Keratinocyte (primary cell): ENCODE measurements around the gene COL4A4.

Experiments used
- CTCF ChIP-seq, 3 experiments: IDR thresholded peaks in 1 of 3; conservative IDR thresholded peaks in 1 of 3; optimal IDR thresholded peaks in 1 of 3; 2 replicates in 2 of 3; 3 replicates in 1 of 3; pipeline versions ENCODE3 to v1.5.1; 2011; ENCODE audit warnings: low read length in 3 of 3, mild to moderate bottlenecking in 3 of 3, moderate library complexity in 2 of 3, control low read depth in 1 of 3, inconsistent platforms in 1 of 3; ENCODE audit not compliant: insufficient read depth in 2 of 3; ENCODE audit errors: extremely low read depth in 1 of 3
- EZH2 ChIP-seq: IDR thresholded peaks from one replicate; pipeline ENCODE4 v1.6.1; 2012; ENCODE audit warnings: inconsistent platforms, mild to moderate bottlenecking, low read length, moderate library complexity

DNA sequence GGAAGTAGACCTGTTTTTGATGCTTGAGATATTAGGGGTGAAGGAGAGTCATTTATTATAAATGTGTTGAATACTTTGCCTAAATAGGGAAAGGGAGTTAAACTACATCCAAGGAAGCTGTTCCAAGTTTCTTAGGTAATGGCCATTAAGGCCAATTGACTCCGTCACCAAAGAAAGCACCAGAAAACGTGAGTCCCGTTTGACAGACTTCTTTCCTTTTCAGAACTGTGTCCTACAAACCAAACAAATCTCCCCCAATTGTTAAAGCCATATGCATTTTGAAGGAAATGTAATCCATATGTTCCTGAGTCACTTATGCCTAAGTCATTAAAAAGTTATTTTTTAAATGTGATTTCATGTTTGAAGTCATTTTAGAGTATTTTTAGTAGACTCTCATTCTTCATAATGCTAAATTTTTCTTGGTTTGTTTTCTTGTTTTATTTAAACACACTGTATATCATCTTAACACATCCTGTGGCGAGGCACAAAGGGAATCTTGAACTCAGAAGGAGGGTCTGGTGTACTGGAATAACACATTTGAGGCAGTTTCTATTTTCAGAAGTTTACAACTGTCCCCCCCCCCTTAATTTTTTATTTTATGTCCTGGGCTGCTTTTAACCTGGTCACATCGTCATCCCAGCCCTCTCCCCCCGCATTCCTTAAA is 194.5 kb downstream of the COL4A4 start:
- no peak for TF ChIP-seq CTCF (optimal IDR thresholded peaks at IDR 0.05 in 1 of 3, IDR thresholded peaks at IDR 0.05 in 1 of 3, conservative IDR thresholded peaks at IDR 0.05 in 1 of 3; ENCODE audit: extremely low read depth in 1 of 3, insufficient read depth in 2 of 3, low read length in 3 of 3)
- no peak for TF ChIP-seq EZH2
